PC-3 (cell line): Measurements from ENCODE around the gene FRMPD4.

ENCODE experiments used
- EZH2 ChIP-seq: fragments of 300-600 bp; sonication (generic); IDR thresholded peaks from one replicate; pipeline ENCODE4 v1.6.1; 2017; ENCODE audit warnings: antibody characterized with exemption, mild to moderate bottlenecking, low read length; ENCODE audit not compliant: unreplicated experiment
- EZH2phosphoT487 ChIP-seq: fragments of 300-600 bp; sonication (generic); IDR thresholded peaks from 2 replicates; pipeline ENCODE4 v1.6.1; 2018; ENCODE audit warnings: mild to moderate bottlenecking, antibody characterized with exemption, low read length, borderline replicate concordance
- TF ChIP-seq, protein P1 (sequence below): fragments of 300-600 bp; sonication (generic); conservative IDR thresholded peaks from 2 replicates; pipeline ENCODE4 v1.5.1; 2017; ENCODE audit warnings: antibody characterized with exemption, low read depth, mild to moderate bottlenecking, low read length

DNA sequence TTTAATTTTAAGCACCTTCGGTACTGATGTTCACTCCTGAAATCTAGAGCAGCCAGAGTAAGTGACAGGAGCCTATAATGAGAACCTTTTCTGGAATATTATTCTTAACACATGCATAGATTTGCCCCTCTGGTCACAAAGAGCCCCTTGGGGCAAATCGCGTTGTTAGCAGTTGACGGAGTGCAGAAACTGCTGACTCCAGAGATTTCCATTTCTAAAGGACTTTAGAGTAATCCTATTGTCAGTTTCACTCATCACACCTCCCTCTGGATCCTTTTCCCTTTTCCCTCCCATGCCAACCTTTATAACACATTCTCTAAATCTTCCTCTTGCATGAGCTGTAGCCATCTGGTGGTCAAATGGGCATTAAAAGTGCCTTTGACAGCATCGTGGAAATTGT is 388.0 kb downstream of the FRMPD4 start:
- TF ChIP-seq, protein P1, sequence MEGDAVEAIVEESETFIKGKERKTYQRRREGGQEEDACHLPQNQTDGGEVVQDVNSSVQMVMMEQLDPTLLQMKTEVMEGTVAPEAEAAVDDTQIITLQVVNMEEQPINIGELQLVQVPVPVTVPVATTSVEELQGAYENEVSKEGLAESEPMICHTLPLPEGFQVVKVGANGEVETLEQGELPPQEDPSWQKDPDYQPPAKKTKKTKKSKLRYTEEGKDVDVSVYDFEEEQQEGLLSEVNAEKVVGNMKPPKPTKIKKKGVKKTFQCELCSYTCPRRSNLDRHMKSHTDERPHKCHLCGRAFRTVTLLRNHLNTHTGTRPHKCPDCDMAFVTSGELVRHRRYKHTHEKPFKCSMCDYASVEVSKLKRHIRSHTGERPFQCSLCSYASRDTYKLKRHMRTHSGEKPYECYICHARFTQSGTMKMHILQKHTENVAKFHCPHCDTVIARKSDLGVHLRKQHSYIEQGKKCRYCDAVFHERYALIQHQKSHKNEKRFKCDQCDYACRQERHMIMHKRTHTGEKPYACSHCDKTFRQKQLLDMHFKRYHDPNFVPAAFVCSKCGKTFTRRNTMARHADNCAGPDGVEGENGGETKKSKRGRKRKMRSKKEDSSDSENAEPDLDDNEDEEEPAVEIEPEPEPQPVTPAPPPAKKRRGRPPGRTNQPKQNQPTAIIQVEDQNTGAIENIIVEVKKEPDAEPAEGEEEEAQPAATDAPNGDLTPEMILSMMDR, result no peak; the same call in 1 of the 2 replicates
- TF ChIP-seq EZH2 (no peak), EZH2phosphoT487 (no peak)
